ENCODE measurements around the gene RUNDC3A. TPM values are rescaled to one million over a fixed set of nuclear protein-coding genes. Genes with fewer than 3 reads are reported as not detected.

The RUNDC3A gene
- polyA plus RNA-seq, 1 experiment = 0.58 TPM

DNA sequence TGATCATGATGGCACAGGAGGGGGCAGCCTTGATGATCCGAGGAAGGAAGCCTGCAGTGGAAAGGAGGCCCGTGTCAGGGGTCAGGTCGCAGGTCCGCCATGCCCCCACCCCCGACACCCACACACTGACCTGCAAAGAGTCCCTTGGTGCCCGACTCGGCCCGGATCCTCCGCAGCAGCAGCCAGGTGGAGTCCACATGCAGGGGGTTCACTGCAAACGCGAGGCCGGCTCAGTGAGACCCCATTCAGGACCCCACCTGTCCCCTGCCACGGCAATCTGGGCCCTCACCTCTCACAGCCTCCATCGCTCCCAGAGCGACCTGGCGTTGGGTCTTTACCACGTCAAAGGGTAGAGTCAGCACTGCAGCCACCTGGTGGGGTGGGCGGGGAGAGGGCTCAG is 11.7 kb downstream of the RUNDC3A start:
- POLR2A ChIA-PET = no interaction called here

DNA sequence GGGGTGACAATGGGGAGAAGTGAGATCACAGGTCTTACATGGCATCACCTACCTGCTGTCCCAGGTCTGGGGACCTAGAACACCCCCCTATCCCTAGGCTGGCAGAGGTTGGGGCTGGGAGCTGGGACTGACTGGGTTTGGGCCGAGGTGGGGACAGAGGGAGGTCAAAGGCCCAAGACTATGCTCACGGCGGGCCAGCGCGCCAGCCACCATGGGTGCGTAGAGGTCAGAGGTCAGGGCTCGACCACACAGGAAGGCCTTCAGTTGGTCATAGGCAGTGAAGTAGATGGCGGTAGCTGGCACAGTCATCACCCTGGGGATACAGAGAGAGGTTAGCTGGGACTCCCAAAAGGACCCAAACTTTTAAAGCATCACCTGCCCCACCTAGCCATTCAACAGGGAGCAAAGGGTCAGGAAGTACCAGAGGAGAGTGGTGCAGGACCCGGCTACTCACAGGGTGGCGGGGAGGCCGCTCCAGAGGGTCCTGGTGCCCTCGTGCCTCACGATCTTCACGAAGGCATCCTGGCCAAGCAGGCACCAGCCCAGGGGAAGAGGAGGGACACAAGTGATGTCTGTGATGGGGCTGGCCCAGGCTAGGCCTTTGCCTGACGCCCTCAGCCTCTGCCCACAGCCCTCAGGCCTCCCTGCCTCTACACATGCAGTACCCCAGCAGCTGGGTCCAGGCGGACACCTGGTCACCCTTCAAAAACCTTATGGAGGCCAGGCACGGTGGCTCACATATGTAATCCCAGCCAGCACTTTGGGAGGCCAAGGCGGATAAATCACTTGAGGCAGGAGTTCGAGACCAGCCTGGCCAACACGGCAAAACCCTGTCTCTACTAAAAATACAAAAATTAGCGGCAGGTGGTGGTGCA is 13.1 kb downstream of the RUNDC3A start:
- ChIA-PET CTCF (interaction anchor here (0.6 to 1.3 kb wide), 6 partner anchors 9 to 111 kb away, joined by 3 to 5 read pairs (median 3); partner anchors contain the start of gene UBTF), POLR2A (interaction anchor here (0.5 kb wide), 1 partner anchor 100 kb away, joined by 4 read pairs; no protein-coding TSS in a partner anchor)
- Histone ChIP-seq H3K27me3 (ENCODE audit: control insufficient read depth, insufficient read depth, low read length) (peaks cover 7% of the 10 kb centered on the region), H3K4me3 (ENCODE audit: low read depth, low read length) (no peak overlapping the region), H3K36me3 (ENCODE audit: control insufficient read depth, insufficient read depth, low read length) (peaks cover 18% of the 10 kb centered on the region)
- DNase-seq (ENCODE audit: low read depth) = no peak
- TF ChIP-seq, protein P1, sequence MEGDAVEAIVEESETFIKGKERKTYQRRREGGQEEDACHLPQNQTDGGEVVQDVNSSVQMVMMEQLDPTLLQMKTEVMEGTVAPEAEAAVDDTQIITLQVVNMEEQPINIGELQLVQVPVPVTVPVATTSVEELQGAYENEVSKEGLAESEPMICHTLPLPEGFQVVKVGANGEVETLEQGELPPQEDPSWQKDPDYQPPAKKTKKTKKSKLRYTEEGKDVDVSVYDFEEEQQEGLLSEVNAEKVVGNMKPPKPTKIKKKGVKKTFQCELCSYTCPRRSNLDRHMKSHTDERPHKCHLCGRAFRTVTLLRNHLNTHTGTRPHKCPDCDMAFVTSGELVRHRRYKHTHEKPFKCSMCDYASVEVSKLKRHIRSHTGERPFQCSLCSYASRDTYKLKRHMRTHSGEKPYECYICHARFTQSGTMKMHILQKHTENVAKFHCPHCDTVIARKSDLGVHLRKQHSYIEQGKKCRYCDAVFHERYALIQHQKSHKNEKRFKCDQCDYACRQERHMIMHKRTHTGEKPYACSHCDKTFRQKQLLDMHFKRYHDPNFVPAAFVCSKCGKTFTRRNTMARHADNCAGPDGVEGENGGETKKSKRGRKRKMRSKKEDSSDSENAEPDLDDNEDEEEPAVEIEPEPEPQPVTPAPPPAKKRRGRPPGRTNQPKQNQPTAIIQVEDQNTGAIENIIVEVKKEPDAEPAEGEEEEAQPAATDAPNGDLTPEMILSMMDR (IDR thresholded peaks at IDR 0.05; ENCODE audit: insufficient read depth, low read depth, low read length) = no peak

More for the DNA sequence above, 11.7 kb downstream of the RUNDC3A start:
- H3K27me3 ChIP-seq (ENCODE audit: control insufficient read depth, insufficient read depth, low read length) = peaks cover 17% of the 10 kb centered on the region
- peaks cover 18% of the 10 kb centered on the region for H3K36me3 ChIP-seq (ENCODE audit: control insufficient read depth, insufficient read depth, low read length)
- no peak for DNase-seq (ENCODE audit: low read depth)
- CTCF ChIA-PET = interaction anchor here (1.1 kb wide), 2 partner anchors 11 to 110 kb away, joined by 3 to 4 read pairs; no protein-coding TSS in a partner anchor
- H3K4me3 ChIP-seq (ENCODE audit: low read depth, low read length) = no peak overlapping the region
- TF ChIP-seq, protein P1 (IDR thresholded peaks at IDR 0.05; ENCODE audit: insufficient read depth, low read depth, low read length) = no peak

DNA sequence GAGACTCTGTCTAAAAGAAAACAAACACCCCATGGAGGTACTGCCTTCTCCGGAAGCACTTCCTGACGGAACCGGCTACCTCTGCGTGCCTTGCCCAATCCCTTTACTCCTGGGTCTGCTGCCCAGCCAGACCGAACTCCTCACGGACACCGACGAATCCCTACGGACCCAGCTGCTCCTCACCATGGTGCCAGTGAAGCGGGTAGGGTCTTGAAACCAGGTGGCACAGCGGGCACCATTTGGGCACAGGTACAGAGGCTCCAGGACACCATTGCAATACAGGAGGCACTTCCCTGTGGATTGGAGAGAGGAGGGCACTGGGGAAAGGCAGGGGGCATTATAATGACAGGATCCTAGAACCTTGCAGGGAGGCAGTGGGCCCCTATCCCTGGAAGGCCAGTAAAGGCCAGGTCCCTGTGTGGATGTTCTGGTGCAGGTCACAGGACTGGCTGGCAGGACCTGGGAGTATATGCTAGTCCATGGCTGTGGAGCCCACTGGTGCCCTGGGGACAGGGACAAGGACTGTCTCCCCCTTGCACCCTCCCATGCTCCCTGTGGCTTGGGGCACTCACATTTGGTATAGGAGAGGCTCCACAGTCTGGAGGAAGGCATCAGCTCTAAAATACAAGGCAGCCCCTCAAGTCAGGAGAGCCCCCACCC is 14.0 kb downstream of the RUNDC3A start:
- Histone ChIP-seq H3K4me3 (ENCODE audit: low read depth, low read length) (no peak overlapping the region), H3K27me3 (ENCODE audit: control insufficient read depth, insufficient read depth, low read length) (peaks cover 1% of the 10 kb centered on the region; the same call in 1 of the 2 replicates), H3K36me3 (ENCODE audit: control insufficient read depth, insufficient read depth, low read length) (peaks cover 18% of the 10 kb centered on the region)
- TF ChIP-seq, protein P1 (IDR thresholded peaks at IDR 0.05; ENCODE audit: insufficient read depth, low read depth, low read length) = no peak
- DNase-seq (ENCODE audit: low read depth) = no peak
- ChIA-PET POLR2A (no interaction called here), CTCF (interaction anchor here (1.2 to 1.3 kb wide), 2 partner anchors 23 to 112 kb away, joined by 3 to 5 read pairs; no protein-coding TSS in a partner anchor)

DNA sequence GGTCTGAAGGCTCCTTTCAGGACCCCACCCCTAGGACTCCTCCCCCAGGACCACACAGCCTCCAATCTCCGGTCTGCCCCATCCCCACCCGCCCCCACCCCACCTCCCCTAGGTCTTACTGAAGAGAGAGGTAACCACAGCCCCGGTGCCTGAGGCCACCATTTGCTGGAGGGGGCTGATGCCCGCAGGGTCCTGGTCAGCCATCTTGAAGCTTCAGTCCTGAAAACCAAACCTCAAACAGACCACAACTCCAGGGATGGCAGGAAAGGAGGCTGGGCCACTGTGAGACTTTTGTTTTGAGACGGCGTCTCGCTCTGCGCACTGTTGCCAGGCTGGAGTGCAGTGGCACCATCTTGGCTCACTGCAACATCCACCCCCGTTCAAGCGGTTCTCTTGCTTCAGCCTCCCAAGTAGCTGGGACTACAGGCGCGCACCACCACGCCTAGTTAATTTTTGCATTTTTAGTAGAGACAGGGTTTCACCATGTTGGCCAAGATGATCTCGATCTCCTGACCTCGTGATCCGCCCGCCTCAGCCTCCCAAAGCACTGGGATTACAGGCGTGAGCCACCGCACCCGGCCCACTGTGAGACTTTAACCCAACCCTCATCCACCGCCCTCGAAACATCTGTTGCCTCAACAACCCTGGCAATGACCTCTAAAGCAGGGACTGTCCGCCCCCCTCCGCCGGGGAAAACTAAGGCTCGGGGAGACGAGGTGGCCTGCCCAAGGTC is 15.1 kb downstream of the RUNDC3A start:
- ChIA-PET POLR2A (no interaction called here), CTCF (interaction anchor here (1.2 to 2.1 kb wide), 2 partner anchors 11 to 114 kb away, joined by 3 to 8 read pairs; no protein-coding TSS in a partner anchor)
- no peak for DNase-seq (ENCODE audit: low read depth)
- Histone ChIP-seq H3K36me3 (ENCODE audit: control insufficient read depth, insufficient read depth, low read length) (peaks cover 18% of the 10 kb centered on the region), H3K4me3 (ENCODE audit: low read depth, low read length) (peak overlapping the region; percentile 93), H3K27me3 (ENCODE audit: control insufficient read depth, insufficient read depth, low read length) (no peaks in the 10 kb centered on the region)
- TF ChIP-seq, protein P1 (IDR thresholded peaks at IDR 0.05; ENCODE audit: insufficient read depth, low read depth, low read length) = no peak

Measured in BJ (cell line).